ENCODE results near the gene GCSAML.
"Not testable (repeated sequence)": the region's sequence is repeated elsewhere in the genome, so short reads cannot be mapped to it uniquely, and the experiment has no call there.

Gene GCSAML

GRCh38 chr1:247548769-247549182 is at the start of gene GCSAML:
TSS of gene GCSAML (plus strand) at chr1:247549134. CDS start at chr1:247549192, 58 bp downstream.
- no peak for DNase-seq

DNA sequence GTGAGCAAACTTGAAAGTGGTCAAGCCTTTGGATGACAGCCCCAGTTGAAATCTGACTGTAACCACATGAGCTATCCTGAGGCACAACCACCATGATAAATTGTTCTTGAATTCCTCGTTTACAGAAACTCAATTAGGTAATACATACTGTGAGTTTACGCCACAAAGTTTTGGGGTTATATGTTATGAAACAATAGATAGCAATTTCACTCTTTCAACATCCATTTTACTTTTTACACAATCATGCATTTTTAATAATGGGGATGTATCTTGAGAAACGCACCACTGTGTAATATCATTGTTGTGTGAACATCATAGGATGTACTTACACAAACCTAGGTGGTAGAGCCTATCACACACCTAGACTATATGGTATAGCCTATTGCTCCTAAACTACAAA is 48.1 kb upstream of the GCSAML start:
- no peak for DNase-seq

- no peak for DNase-seq
Observed at GRCh38 chr1:247506831-247507230, 42.1 kb upstream of the GCSAML start.

- DNase-seq = no peak
Observed at GRCh38 chr1:247517795-247518612, 30.9 kb upstream of the GCSAML start.

- DNase-seq = no peak
Observed at GRCh38 chr1:247518613-247518891, 30.4 kb upstream of the GCSAML start.

DNA sequence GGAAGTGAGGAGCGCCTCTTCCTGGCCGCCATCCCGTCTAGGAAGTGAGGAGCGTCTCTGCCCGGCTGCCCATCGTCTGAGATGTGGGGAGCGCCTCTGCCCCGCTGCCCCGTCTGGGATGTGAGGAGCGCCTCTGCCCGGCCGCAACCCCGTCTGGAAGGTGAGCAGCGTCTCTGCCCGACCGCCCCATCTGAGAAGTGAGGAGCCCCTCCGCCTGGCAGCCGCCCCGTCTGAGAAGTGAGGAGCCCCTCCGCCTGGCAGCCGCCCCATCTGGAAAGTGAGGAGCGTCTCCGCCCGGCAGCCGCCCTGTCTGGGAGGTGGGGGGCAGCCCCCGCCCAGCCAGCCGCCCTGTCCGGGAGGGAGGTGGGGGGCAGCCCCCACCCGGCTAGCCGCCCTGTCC is 27.0 kb upstream of the GCSAML start:
- not testable (repeated sequence) for DNase-seq

DNA sequence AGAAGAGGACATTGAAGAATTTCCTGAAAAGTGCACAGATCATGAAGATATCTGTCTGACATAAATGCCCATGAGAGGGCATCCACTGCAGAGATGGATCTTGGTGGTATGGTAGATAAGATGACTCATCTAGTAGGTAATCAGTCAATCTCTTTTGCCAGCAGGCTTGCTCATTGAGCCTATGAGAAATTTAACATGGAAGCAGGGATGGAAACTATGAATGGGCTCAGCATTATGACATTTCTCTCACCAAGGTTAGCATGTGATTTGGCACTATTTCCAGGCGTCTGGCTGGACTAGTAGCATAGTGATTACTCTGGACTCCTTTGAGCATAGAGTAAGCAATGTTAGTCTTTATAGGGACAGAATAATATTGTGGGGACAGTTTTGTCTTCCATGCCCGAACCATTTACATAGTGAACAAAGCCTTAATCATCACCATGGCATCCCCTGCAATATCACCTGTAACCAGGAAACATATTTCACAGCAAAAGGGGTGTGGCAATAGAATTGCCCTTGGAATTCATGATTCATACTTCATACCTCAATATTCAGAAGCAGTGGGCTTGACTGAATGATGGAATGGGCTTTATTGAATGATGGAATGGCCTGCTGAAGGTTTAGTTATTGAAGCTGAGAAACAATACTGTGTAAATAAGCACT is 20.0 kb upstream of the GCSAML start:
- DNase-seq = no peak

DNA sequence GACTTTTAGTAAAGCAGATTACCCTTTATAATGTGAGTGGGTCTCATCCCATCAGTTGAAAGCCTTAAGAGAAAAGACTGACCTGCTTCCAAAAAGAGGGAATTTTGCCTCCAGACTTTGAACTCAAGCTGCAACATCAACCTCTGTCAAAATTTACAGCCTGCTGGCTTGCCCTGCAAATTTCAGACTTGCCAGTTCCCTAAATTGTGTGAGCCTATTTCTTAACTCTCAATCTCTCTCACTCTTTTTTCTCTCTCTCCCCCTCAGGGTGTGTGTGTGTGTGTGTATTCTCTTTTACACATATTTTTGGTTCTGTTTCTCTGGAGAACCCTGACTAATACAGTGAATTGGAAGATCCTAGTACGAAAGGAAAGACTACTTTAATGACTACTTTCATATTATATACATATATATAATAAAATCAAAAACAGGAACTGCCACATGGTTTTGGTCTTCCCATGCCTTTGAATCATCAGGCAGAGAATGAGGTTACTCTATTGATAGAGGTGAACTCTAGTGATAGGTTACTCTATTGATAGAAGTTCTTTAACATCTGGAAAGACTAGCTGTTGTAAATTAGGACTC is 19.1 kb upstream of the GCSAML start:
- no peak for DNase-seq

DNA sequence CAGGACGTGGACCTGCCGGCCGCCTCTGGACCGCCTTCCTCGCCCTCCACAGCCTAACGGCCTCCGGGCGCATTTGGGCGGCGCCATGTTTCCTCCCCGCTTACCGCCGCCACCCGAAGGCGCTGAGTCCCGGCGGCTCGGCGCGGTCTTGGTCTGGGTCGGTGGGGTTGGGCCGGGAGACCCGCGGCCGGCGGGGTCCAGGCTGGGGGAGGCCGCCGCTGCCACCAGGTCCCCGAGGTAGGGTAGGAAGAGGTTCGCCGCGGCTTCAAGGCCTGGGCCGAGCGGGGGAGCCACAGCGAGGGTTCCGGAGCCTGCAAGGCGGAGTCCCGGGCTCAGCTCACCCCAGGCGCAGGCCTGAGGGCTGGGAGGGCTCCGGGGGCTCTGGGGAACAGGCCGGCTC is 18.1 kb upstream of the GCSAML start:
- no peak for DNase-seq

DNA sequence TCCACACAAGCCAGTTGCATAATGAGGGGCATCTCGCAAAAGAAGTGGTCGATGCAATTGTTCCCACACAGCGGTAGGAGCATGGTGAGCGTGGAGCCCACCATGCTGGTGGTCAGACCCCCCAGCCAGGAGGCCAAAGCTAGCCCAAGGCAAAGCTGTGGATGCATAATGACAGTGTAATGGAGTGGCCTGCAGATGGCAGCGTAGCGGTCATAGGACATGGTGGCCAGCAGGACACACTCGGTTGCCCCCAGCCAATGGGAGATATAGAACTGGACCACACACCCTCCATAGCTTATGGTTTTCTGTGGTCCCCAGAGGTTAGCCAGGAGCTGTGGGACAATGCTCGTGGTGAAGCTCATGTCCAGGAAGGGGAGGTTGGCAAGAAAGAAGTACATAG is 17.0 kb upstream of the GCSAML start:
- no peak for DNase-seq

- DNase-seq = no peak
Observed at GRCh38 chr1:247535402-247535801, 13.5 kb upstream of the GCSAML start.

DNA sequence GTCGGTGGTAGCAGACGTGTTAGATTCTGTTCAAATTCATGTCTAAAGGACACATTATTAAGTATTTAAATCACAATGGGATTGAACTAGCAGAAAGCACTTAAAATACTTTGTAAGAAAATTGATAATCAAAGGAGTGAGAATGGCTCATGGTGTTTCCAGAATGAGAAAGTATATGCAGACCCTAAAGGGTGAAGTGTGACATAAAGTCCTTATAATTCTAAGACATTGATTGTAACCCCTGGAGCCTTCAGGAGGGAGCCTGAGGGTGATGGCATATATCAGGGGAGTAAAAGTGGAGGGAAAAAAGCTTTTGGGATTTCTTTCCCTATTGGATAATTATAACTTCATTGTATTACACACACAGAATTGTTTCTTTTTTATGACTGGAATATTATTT is 12.6 kb upstream of the GCSAML start, which contains the start of gene OR2C3:
Gene OR2C3, minus strand, starts transcription at position 101 of the 400 bp plus-strand sequence. CDS start 3,929 bp downstream, outside the sequence.
- DNase-seq = no peak

DNA sequence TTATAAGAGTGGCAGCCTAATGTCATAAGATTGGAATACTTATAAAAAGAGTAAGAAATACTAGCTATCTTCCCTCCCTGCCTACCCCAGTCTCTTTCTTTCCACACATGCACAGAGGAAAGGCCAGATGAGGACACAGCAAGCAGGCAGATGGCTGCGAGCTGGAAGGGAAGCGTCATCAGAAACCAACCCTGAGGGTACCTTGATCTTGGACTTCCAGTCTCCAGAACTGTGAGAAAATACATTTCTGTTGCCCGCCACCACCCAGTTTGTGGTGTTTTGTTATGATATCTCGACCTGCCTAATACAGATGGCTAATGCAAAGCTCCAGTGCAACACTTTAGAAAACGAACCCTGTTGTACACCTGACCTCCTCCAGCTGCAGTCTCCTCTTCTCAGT is 10.4 kb upstream of the GCSAML start:
- DNase-seq = no peak

- no peak for DNase-seq
Observed at GRCh38 chr1:247539215-247539614, 9.7 kb upstream of the GCSAML start.

DNA sequence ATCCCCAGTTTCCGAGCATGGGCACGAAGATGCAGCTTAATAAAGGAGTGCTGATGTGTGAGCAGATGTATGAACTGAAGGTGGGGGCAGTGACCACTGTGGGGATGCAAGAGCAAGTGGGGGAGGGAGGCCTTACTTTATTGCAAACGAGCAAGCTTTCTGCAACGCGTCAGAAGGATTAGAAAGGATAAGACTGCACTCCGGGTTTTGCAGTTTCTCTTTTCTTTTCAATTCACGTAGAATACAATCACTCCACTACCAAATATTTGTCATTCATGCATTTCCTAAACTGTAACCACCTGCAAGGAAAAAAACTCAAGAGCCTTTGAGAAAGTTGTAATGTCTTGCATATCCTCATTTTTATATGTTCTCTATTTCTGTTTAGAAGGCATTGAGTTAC is 8.4 kb upstream of the GCSAML start:
- no peak for DNase-seq

- DNase-seq = no peak
Observed at GRCh38 chr1:247542811-247543210, 6.1 kb upstream of the GCSAML start.

- no peak for DNase-seq
Observed at GRCh38 chr1:247548092-247548491, 842 bp upstream of the GCSAML start.

DNA sequence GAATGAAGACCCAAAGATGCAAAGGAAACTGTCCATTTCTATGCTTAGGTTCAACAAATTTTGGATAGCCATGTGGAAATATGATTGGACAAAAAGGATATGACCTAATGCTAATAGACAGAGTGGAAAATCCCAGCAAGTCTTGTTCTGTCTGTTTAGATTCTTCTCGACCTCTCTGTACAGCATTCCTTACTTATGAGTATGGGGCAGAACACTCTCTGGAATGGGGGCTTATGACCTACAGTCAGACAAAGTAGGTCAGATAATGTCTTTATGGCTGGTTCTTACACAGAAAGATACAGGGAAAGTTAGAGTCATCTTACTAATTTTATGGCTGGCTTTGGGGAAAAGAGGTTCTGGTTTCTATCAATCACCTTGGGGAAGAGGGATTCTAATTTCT is 2.8 kb downstream of the GCSAML start:
- no peak for DNase-seq

DNA sequence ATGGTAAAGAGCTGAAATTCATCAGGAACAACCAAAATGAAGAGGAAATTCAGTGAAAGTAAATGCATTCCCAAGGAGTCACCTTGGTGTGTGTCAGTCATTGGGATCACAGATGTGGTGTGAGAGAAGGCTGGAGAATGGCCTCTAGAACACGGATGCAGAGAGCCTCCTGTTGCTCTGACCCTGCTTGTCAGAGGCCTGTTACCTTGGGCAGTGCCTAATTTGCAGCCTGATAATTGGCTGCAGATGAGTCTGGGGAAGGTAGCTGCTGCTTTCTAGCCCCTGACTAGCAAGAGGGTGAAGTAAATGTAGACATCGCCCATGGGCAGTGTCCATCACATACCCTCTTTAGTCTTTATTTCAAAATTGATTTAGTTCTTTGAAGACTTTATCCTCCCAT is 3.3 kb downstream of the GCSAML start:
- no peak for DNase-seq

GRCh38 chr1:247557926-247558674 is 9.2 kb downstream of the GCSAML start:
- DNase-seq = no peak

- DNase-seq = no peak
Observed at GRCh38 chr1:247561711-247562110, 12.8 kb downstream of the GCSAML start.

GRCh38 chr1:247562198-247562597 is 13.3 kb downstream of the GCSAML start:
- no peak for DNase-seq

DNA sequence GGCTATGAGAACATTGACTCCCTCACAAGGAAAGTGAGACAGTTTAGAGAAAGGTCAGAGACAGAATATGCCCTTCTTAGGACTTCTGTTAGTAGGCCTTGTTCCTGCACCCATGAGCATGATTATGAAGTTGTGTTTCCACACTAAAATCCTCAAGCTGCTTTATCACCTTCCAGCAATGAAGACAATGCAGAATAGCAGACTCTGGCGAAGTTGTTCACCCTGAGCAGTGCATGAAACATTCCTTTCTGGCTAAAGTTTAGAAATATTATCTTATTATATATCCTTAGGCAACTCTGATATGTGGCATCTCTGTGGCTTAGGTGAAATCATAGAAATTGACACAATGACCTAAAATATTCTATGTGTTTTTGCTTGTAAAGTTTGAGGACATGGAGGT is 25.3 kb downstream of the GCSAML start:
- DNase-seq = no peak

DNA sequence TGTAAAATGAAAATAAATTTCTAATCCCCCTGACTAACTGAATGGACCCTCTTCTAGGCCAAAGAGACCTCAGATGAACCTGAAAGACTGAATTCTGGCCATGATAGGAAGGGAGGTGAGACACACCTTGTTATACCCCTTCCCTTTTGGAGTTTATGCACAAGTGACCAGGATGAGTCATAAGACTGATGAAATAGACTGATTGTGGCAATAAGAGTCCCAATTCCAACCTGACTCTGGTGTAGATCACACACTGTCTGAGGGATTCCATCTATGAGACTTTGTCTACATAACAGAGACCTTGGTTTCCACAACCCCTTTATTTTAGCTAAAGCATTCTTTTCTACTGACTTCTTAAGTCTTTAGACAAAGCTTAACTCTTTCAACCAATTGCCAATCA is 25.7 kb downstream of the GCSAML start:
- no peak for DNase-seq
